ENCODE measurements around the gene NEAT1.

NEAT1 gene

GRCh38 chr11:65384301-65384889, 38.2 kb upstream of the NEAT1 start:
- no peak for TF ChIP-seq CTCF (IDR thresholded peaks at IDR 0.05)

DNA sequence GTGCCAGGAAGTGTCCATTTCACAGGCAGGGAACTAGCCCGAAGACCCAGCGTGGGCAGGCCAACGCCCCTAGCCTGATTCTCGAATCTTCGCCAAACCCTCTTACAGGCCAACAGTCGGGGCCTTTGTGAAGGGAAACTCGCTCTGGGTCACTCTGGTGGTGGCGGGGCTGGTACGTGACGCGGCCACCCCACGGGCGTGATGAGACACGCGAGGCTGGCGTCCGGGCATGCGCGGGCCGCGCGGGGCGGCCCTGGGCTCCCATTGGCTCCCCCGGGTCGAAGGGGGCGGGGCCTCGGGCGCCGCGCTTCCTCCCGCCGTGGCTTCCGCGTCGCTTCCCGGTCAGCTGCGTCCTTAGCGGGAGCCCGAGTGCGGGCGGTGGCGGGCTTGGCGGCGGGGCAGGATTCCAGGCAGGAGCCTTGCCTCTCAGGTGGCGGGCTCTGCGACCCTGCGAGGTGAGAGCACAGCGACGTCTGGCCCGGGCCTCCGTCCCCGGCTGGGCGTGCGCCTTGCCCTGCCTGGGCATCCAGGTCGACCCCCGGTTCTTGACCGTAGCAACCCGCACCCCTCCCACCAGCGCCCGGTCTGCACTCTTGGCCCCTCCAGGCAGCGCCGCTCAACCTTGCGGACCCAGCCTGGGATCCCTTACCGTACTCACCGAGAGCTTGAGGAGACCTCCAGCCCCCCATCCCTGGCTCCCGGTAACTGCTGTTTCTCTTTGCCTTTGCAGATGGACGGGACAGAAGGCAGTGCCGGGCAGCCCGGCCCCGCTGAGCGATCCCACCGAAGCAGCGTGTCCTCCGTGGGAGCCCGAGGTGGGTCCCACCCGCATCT, 36.1 kb upstream of the NEAT1 start, which contains the start of gene FRMD8:
TSS of gene FRMD8 (plus strand) at position 331 of the 834 bp plus-strand sequence. CDS start at position 731, 400 bp downstream.
- TF ChIP-seq CTCF (IDR thresholded peaks at IDR 0.05): no peak

DNA sequence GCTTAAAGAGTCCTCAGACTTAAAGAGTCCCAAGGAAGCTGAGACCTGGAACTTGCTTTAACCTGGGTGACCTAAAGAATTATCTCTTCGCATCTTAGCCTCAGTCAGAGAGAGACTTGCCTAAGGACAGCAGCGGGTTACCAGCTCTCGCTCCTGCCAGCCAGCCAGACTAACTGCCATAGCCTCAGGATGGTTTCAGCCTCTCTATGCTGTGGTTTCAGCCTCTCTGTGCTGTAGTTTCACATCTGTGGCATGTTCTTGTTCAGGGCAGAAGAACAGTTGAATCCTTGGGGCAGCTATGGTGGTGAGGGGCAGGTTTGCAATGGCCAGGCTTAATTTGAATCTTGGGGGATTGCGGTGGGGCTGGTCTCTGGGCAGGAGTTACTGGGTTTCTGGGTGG, 33.9 kb upstream of the NEAT1 start:
- TF ChIP-seq CTCF (IDR thresholded peaks at IDR 0.05): no peak

DNA sequence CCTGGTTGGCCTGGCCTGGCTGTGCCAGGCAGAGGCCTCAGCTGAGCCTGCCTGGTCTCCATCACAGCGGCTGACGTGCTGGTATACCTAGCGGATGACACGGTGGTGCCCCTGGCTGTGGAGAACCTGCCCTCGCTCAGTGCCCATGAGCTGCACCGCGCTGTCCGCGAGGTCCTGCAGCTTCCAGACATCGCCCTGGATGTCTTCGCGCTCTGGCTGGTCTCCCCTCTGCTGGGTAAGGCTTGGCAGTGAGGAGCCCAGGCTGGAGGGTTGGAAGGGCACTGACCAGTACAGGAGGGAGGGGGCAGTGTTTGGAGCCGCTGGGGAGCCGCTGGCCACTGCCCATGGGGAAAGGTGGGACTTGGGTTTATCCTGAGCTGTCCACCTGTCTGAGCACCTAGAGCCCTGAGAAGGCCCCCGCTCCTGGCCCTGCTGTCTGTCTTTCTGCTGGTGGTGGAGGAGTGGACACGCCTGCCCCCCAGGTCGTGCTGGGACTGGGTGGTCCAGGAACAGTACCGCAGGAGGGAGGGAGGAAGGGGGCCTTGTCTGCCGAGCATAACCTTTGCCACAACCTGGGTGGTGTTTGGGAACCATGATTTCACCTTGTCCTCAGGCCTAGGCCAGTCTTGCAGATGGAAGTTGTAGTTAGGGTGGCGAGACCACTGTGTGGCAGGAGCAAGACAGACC, 33.2 kb upstream of the NEAT1 start:
- no peak for TF ChIP-seq CTCF (IDR thresholded peaks at IDR 0.05)

GRCh38 chr11:65390099-65390941, 32.3 kb upstream of the NEAT1 start:
- no peak for TF ChIP-seq CTCF (IDR thresholded peaks at IDR 0.05)

DNA sequence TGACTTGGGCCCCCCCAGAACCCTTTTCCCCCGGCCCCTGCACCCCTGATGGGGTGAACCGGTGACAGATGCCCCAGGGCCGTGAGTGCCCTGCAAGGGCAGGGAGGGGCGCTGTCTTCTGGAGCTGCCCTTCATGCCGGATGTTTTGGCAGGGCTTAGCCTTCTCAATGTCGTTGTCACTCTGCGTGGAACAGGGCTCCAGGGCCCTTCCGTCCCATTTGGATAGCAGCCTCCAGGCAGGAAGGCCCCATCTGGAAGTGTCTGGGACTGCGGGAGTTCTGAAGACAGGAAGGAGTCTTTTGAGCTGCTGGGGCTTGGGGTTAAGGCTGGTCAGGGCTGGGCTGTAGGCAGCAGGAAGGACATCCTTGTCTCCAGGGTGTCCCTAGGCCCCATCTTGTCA, 31.6 kb upstream of the NEAT1 start:
- no peak for TF ChIP-seq CTCF (IDR thresholded peaks at IDR 0.05)
